Activated CD4-positive, alpha-beta T cell treated with anti-CD3 and anti-CD28 coated beads, Interleukin-2, amount 50 U/mL, for 24 hours (primary cell): ENCODE data around the gene FIBIN.
"Not testable (repeated sequence)": the region's sequence is repeated elsewhere in the genome, so short reads cannot be mapped to it uniquely, and the experiment has no call there.

Source experiments
- DNase-seq, 2 donors: peaks; one replicate each; pipeline ENCODE4 v3.0.0-alpha.2; 2020; ENCODE audit warnings: low read depth in 1 of 2, low spot score in 1 of 2

Gene FIBIN

GRCh38 chr11:26993965-26994457 lies at the start of gene FIBIN:
TSS of gene FIBIN (plus strand) at chr11:26994112. CDS start at chr11:26994527, 415 bp downstream.
- DNase-seq = no peak

DNA sequence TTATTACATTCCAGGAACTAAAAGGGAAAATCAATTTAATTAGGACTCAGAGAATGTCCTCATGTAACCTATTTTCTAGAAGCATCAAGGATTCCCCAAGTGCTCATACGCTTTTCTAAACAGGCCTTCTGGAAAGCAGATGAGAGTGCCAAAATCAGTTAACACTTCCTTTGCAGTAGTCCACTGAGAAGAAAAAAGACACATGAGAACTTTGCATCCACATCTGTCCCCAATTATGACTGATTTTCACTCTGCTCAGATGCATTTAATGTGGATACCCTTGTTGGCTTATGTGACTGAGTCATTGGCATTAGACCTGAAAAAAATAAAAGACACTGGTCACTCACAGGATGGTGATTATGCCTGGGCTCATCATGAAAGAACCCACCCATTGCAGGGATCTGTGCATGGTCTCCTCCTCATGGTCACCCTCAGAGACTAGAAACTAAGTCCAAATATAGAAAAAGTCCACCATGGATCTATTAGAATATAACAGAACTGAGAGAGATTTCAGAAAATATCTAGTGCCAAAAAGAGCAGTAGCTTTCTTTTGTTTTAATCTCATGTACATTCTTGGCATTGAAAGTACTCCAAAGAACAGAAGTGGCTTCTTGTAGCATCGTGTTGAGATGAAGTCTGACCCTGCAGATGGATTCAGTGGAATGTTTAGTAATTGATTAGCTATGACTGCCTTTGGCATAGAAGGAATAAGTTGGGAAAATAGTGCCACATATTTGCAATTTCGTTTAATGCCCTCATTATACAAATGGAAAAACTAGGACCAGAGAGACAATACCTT lies 48.8 kb upstream of the FIBIN start:
- no peak for DNase-seq

- DNase-seq = no peak
Observed at GRCh38 chr11:26946257-26946716, 47.6 kb upstream of the FIBIN start.

- DNase-seq = no peak
Observed at GRCh38 chr11:26947379-26947844, 46.5 kb upstream of the FIBIN start.

DNA sequence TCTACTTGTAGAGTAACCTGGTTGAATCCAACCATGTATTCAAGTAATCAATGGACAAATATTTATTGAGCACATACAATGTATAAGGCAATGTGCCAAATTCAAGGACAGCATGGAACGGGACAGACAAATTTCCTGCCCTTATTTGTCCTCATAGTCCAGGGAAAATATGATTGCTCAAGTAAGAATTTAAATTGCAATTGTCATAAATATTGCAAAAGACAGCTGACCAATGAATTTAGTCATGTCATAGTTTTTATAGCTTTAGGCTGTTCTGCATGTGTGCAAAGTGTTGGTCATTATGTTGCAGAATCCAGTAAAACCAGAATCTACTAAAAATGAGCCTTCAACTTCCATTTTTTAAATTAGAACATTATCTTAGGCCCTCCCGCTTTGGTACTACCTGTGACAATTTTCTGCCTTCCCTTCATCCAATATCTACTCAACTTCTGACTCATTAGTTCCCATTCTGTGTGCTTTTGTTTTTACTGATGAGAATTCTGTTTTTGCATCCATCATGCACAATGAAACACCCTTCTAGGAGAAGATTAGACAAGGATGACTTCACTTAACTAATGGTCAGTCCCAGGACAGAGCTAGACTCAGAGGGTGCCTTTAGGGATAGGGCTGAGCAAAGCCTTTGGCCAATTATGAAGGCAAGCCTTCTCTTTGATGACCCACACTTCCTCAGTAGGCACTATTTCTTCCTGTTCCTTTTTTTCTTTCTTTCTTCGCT lies 45.8 kb upstream of the FIBIN start:
- no peak for DNase-seq

- DNase-seq = no peak
Observed at GRCh38 chr11:26948881-26949280, 45.0 kb upstream of the FIBIN start.

- no peak for DNase-seq
Observed at GRCh38 chr11:26949846-26950245, 44.1 kb upstream of the FIBIN start.

GRCh38 chr11:26950260-26950719 lies 43.6 kb upstream of the FIBIN start:
- no peak for DNase-seq

DNA sequence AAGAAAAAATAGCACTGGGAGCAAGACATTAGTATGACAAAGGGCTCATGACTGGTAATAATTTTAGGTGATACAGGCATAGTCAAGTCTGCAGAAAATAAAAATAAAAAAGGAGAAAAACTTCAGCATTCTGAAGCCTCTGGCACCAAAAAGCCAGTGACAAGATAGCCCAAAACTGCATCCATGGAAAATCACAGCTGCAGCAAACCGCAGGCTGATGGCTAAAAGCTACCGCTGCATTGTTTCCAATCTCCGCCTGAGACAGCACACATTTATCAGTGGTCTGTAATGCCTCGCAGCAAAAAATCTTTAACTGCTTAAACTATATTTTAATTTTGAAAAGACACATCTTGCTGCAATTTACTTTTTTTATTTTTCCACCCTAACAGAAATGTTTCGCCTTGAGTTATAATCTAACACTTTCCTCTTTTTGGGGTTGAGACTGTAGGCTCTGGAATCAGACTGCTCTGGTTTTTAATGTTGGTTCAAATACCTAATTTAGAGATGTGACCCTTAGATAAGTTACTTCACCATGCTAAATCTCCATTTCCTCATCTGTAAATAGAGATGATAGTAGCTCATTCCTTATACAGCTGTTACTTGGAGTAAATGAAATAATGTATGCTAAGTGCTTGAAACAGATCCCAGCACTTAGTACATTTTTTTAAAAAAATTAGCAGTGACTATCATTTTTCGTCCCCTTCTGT lies 42.0 kb upstream of the FIBIN start:
- no peak for DNase-seq

DNA sequence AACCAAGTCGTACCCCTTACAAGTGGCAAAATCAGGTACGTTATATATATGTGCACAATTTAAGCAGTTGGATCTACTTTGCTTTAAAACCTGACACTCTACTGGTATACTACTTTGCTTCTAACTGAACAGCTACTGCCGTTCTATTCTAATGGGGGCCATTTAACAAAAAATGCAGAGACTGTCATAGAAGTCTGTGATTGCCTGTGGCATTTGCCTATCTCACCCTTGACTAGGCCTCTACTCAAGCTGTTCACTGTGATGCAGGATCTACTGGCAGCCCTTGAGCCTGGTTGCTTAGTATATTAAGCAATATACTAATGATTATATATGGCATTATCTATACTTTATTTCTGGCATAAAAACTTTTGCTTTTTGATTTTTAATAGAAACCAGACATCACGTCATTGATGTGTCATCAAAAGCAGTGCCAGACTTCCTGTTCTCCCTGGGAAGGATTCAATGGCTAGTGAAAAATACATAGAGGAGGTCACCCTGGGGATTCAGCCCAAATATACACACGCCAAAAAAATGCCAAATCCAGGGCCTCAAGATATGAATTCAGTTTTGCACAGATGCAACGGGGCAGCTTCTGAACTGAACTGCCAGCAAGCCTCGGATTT lies 40.0 kb upstream of the FIBIN start:
- no peak for DNase-seq

- DNase-seq = no peak
Observed at GRCh38 chr11:26958005-26958701, 35.8 kb upstream of the FIBIN start.

- DNase-seq = no peak
Observed at GRCh38 chr11:26958702-26959049, 35.2 kb upstream of the FIBIN start.

DNA sequence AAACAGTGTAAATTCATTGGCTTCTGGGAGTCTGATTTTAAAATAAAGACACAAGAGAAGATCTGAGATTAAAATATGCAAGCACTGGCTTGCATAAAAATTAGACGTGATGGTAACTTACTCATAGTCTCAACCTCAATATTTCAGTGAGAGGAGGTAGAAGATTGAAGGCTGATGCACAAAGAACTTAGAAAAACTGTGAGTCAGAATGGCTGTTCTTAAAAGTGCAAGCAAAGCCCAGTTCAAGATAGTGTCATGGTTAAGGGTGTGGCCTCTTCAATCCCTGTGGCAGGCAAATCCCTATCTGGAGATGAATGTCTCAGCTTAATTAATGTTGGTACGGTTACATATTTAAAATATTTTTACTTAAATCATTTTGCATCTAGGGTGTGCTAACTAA lies 33.6 kb upstream of the FIBIN start:
- no peak for DNase-seq

- no peak for DNase-seq
Observed at GRCh38 chr11:26963764-26964163, 30.1 kb upstream of the FIBIN start.

GRCh38 chr11:26964339-26964738 lies 29.6 kb upstream of the FIBIN start:
- DNase-seq = no peak

DNA sequence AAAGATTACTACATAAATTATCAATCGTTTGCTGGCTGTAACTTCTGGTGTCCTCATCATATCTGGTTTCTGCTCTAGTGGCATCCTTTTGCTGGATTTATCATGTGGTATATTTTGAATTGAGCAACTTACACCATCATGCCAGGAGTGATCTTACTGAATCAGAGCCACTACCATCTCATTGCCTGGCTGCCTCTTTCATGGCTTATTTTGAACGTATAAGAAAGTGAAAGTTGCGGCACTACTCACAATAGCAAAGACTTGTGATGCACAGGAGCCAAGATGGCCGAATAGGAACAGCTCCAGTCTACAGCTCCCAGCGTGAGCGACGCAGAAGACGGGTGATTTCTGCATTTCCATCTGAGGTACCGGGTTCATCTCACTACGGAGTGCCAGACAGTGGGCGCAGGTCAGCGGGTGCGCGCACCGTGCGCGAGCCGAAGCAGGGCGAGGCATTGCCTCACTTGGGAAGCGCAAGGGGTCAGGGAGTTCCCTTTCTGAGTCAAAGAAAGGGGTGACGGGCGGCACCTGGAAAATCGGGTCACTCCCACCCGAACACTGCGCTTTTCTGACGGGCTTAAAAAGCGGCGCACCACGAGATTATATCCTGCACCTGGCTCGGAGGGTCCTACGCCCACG lies 28.9 kb upstream of the FIBIN start:
- DNase-seq = not testable (repeated sequence)

DNA sequence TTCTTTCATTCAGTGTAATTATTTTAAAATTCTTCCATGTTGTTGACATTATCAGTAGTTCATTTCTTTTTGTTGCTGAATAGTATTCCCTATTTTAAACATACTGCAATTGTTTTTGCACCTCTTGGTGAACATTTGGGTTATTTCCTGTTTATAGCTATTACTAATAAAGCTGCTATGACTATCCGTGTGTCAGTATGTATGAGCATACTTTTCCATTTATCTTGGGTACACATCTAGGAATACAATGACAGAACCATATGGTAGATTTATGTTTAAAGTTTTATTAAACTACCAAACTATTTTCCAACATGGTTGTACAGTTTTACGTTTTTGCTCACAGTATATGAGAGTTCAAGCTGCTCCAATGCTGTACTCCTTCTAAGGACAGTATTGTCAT lies 22.0 kb upstream of the FIBIN start:
- DNase-seq = no peak

- no peak for DNase-seq
Observed at GRCh38 chr11:26974069-26974783, 19.7 kb upstream of the FIBIN start.

GRCh38 chr11:26974996-26975395 lies 18.9 kb upstream of the FIBIN start:
- no peak for DNase-seq
